Measurements from ENCODE around the gene EFNB1.

DNA sequence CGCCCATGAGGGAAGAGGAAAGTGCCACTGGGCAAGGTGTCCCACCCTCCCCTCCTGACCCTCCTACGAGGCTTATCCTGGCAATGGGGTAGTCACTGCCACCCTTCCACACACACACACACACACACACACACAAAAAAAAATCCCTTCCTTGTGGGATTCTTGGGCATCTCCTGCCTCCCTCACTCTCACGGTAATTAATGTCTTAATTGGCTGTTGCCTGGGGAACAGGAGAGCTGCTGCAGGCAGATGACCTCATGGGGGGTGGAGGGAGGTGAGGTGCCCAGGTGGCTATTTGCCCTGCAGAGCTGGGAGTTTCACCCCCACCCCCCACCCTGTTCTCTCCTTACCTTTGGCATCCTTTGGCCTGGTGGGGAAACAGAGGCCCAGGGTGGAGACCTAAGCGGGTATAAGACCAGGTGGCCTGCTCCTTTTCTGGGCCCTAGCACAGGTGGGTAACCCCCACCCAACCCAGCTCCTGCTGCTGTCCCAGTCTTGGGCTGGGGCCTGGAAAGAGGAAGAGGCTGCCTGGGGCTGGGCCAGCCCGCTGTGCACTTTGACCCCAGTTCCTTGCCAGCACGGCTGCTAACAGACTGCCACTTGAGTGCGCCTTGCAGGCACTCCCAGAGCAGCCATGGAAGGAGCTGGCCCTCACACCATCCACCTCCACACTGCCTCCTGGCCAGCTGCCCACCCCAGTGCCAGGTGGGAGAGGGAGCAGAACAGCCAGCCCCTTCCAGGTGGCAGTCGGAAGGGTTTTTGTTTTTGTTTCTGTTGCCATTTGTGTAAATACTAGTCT is 12.6 kb downstream of the EFNB1 start:
- TF ChIP-seq, protein P1, sequence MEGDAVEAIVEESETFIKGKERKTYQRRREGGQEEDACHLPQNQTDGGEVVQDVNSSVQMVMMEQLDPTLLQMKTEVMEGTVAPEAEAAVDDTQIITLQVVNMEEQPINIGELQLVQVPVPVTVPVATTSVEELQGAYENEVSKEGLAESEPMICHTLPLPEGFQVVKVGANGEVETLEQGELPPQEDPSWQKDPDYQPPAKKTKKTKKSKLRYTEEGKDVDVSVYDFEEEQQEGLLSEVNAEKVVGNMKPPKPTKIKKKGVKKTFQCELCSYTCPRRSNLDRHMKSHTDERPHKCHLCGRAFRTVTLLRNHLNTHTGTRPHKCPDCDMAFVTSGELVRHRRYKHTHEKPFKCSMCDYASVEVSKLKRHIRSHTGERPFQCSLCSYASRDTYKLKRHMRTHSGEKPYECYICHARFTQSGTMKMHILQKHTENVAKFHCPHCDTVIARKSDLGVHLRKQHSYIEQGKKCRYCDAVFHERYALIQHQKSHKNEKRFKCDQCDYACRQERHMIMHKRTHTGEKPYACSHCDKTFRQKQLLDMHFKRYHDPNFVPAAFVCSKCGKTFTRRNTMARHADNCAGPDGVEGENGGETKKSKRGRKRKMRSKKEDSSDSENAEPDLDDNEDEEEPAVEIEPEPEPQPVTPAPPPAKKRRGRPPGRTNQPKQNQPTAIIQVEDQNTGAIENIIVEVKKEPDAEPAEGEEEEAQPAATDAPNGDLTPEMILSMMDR (IDR thresholded peaks at IDR 0.05 in 2 of 3, conservative IDR thresholded peaks at IDR 0.05 in 1 of 3; ENCODE audit: control insufficient read depth in 2 of 3, extremely low read depth in 1 of 3, insufficient read depth in 1 of 3, low read depth in 3 of 3, low read length in 3 of 3) = no peak
- no peak for TF ChIP-seq ZNF24 (IDR thresholded peaks at IDR 0.05)
- no peak for TF ChIP-seq BCL11A (IDR thresholded peaks at IDR 0.05; ENCODE audit: low read depth, low read length)
- TF ChIP-seq YY1 (IDR thresholded peaks at IDR 0.05; ENCODE audit: low read depth, low read length) = no peak
